Measurements from ENCODE around the gene RPS13. TPM values are rescaled to one million over a fixed set of nuclear protein-coding genes. Genes with fewer than 3 reads are reported as not detected.

The RPS13 gene
- total and polyA plus RNA-seq, 10 of the 15 experiments (the other 5 are each of a cell fraction or from before 2014, with no cell fraction given) = 1,514 to 4,753 (median 1,995) TPM

DNA sequence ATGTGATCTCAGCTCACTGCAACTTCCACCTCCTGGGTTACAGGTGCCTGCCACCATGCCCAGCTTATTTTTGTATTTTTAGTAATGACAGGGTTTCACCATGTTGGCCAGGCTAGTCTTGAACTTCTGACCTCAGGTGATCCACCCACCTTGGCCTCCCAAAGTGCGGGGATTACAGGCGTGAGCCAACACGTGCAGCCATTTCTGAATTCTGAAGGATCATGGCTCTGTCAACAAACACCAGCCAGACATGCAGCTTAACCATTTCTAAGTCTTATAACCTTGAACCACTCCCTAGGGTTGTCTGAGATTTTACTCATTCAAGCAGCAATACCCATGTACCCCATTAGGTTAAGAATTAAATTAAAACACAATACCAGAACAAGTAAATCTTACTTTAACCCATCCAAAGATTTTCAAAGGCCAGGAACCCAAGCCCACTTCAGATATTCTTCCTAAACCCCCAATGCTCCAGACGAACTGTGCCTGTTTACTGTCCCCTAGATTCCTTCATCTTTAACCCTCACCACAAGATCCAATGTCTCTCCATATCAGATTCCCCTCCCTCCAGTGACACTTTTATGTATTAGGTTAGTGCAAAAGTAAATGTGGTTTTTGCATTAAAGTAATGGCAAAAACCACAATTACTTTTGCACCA lies 4.0 kb downstream of the RPS13 start (continued):
- TF ChIP-seq TAF1 (IDR thresholded peaks at IDR 0.05; ENCODE audit: borderline replicate concordance, low read depth, low read length) (no peak), SMARCA5 (IDR thresholded peaks at IDR 0.05) (no peak), RELA (IDR thresholded peaks at IDR 0.05; ENCODE audit: borderline replicate concordance, partially characterized antibody) (no peak), RBBP5 (conservative IDR thresholded peaks at IDR 0.05) (no peak), SREBF2 (IDR thresholded peaks at IDR 0.05; ENCODE audit: low read length) (no peak), TCF7 (IDR thresholded peaks at IDR 0.05; ENCODE audit: borderline replicate concordance) (no peak), SREBF1 (IDR thresholded peaks at IDR 0.05; ENCODE audit: low read length) (no peak), SKIL (IDR thresholded peaks at IDR 0.05; ENCODE audit: low read depth, poor library complexity, severe bottlenecking) (no peak), HCFC1 (IDR thresholded peaks at IDR 0.05; ENCODE audit: low read length) (no peak), MYC (IDR thresholded peaks at IDR 0.05; ENCODE audit: insufficient read depth, insufficient read length, insufficient replicate concordance, low read length, severe bottlenecking) (no peak), BMI1 (IDR thresholded peaks at IDR 0.05; ENCODE audit: borderline replicate concordance) (no peak), NFIC (IDR thresholded peaks at IDR 0.05; ENCODE audit: low read depth, low read length) (0 out of 2 replicates have a peak, but pooled peaks have one; percentile 9), GABPA (IDR thresholded peaks at IDR 0.05; ENCODE audit: low read depth) (no peak), JUND (IDR thresholded peaks at IDR 0.05; ENCODE audit: low read depth, low read length) (no peak), HDAC6 (IDR thresholded peaks at IDR 0.05; ENCODE audit: unreplicated experiment) (no peak), ASH2L (IDR thresholded peaks at IDR 0.05; ENCODE audit: borderline replicate concordance, low read depth) (no peak), TBL1XR1 (IDR thresholded peaks at IDR 0.05; ENCODE audit: low read depth, low read length) (no peak), NFYA (IDR thresholded peaks at IDR 0.05; ENCODE audit: borderline replicate concordance, low read depth, low read length) (no peak)
- TF ChIP-seq, protein P1, sequence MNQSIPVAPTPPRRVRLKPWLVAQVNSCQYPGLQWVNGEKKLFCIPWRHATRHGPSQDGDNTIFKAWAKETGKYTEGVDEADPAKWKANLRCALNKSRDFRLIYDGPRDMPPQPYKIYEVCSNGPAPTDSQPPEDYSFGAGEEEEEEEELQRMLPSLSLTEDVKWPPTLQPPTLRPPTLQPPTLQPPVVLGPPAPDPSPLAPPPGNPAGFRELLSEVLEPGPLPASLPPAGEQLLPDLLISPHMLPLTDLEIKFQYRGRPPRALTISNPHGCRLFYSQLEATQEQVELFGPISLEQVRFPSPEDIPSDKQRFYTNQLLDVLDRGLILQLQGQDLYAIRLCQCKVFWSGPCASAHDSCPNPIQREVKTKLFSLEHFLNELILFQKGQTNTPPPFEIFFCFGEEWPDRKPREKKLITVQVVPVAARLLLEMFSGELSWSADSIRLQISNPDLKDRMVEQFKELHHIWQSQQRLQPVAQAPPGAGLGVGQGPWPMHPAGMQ (IDR thresholded peaks at IDR 0.05; ENCODE audit: borderline replicate concordance) = no peak
- TF ChIP-seq, protein P2, sequence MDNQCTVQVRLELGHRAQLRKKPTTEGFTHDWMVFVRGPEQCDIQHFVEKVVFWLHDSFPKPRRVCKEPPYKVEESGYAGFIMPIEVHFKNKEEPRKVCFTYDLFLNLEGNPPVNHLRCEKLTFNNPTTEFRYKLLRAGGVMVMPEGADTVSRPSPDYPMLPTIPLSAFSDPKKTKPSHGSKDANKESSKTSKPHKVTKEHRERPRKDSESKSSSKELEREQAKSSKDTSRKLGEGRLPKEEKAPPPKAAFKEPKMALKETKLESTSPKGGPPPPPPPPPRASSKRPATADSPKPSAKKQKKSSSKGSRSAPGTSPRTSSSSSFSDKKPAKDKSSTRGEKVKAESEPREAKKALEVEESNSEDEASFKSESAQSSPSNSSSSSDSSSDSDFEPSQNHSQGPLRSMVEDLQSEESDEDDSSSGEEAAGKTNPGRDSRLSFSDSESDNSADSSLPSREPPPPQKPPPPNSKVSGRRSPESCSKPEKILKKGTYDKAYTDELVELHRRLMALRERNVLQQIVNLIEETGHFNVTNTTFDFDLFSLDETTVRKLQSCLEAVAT (IDR thresholded peaks at IDR 0.05) = no peak
- TF ChIP-seq, protein P3, sequence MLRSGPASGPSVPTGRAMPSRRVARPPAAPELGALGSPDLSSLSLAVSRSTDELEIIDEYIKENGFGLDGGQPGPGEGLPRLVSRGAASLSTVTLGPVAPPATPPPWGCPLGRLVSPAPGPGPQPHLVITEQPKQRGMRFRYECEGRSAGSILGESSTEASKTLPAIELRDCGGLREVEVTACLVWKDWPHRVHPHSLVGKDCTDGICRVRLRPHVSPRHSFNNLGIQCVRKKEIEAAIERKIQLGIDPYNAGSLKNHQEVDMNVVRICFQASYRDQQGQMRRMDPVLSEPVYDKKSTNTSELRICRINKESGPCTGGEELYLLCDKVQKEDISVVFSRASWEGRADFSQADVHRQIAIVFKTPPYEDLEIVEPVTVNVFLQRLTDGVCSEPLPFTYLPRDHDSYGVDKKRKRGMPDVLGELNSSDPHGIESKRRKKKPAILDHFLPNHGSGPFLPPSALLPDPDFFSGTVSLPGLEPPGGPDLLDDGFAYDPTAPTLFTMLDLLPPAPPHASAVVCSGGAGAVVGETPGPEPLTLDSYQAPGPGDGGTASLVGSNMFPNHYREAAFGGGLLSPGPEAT (IDR thresholded peaks at IDR 0.05; ENCODE audit: low read depth) = no peak
